ENCODE results near the gene SUPT6H. TPM values are rescaled to one million over a fixed set of nuclear protein-coding genes. Genes with fewer than 3 reads are reported as not detected.

SUPT6H gene
- polyA plus RNA-seq, 2 of the 4 experiments (the other 2 are of a cell fraction), result 51.4 to 63.8 TPM

- peak overlapping the region; percentile 92 for H3K4me2 ChIP-seq
- FAIRE-seq (no peak), DNase-seq (ENCODE audit: low read depth in 1 of 2, low spot score in 1 of 2) (peak; percentile 94 to 98), ATAC-seq (peak; percentile 44 to 56)
- no peaks in the 10 kb centered on the region for H3K9me3 ChIP-seq
- H3K4me1 ChIP-seq, result peaks cover 42% of the 10 kb centered on the region
- H3K27ac ChIP-seq, result peak overlapping the region; percentile 94 to 98
- peak overlapping the region; percentile 63 for H3K4me3 ChIP-seq
- ChIA-PET CTCF (interaction anchor here (0.5 to 17.5 kb wide), 84 partner anchors 8 to 810 kb away, joined by 3 to 977 read pairs (median 5); partner anchors contain the start of genes BLTP2, DHRS13, FAM222B and FLOT2), POLR2A (interaction anchor here (0.6 to 5.3 kb wide), 24 partner anchors 7 to 390 kb away, joined by 3 to 369 read pairs (median 5); partner anchors contain the start of genes BLTP2, FLOT2, PHF12 and PROCA1)
- WGBS (ENCODE audit: missing lambda C conversion rate), result under 1% methylated on average over 45 of the region's 57 CpGs
- TF ChIP-seq TFCP2L1 (CRISPR knock-in tag; IDR thresholded peaks at IDR 0.05), result peak; percentile 33
- TF ChIP-seq EHMT2 (IDR thresholded peaks at IDR 0.05; ENCODE audit: low read depth), result no peak
- peak; percentile 53; the same call in 1 of the 2 replicates for TF ChIP-seq HOXA7 (CRISPR knock-in tag; IDR thresholded peaks at IDR 0.05)
- 0 out of 2 replicates have a peak, but pooled peaks have one; percentile 29 for TF ChIP-seq NFE2L2 (conservative IDR thresholded peaks at IDR 0.05; ENCODE audit: low read length)
- TF ChIP-seq POLR2A (IDR thresholded peaks at IDR 0.05; ENCODE audit: low read length), result peak; percentile 18; the same call in 1 of the 2 replicates
- peak; percentile 31 for TF ChIP-seq MYC (IDR thresholded peaks at IDR 0.05; ENCODE audit: borderline replicate concordance, low read length)
- TF ChIP-seq RNF2 (IDR thresholded peaks at IDR 0.05; ENCODE audit: borderline replicate concordance, low read depth), result peak; percentile 79; the same call in 1 of the 2 replicates
- no peak for TF ChIP-seq ZC3H11A (IDR thresholded peaks at IDR 0.05)
- no peak; the same call in 1 of the 2 replicates for TF ChIP-seq HEYL (CRISPR knock-in tag; IDR thresholded peaks at IDR 0.05)
- 0 out of 2 replicates have a peak, but pooled peaks have one; percentile 60 for TF ChIP-seq RARB (CRISPR knock-in tag; IDR thresholded peaks at IDR 0.05)
- no peak for TF ChIP-seq CHD2 (IDR thresholded peaks at IDR 0.05; ENCODE audit: low read length, partially characterized antibody)
- TF ChIP-seq ZSCAN20 (CRISPR knock-in tag; IDR thresholded peaks at IDR 0.05), result no peak
- no peak for TF ChIP-seq ESRRA (IDR thresholded peaks at IDR 0.05; ENCODE audit: borderline replicate concordance, low read length)
- peak; percentile 51; the same call in 2 of the 3 replicates for TF ChIP-seq BCL3 (IDR thresholded peaks at IDR 0.05)
- no peak for TF ChIP-seq POLR2AphosphoS2 (conservative IDR thresholded peaks at IDR 0.05; ENCODE audit: low read length)
- TF ChIP-seq SMC3 (IDR thresholded peaks at IDR 0.05), result peak; percentile 95
- no peak for TF ChIP-seq EHF (CRISPR knock-in tag; IDR thresholded peaks at IDR 0.05)
- TF ChIP-seq FOSB (CRISPR knock-in tag; IDR thresholded peaks at IDR 0.05), result peak; percentile 69
- TF ChIP-seq MAZ (IDR thresholded peaks at IDR 0.05; ENCODE audit: borderline replicate concordance, low read depth, low read length), result peak; percentile 88
- TF ChIP-seq NPAS2 (CRISPR knock-in tag; IDR thresholded peaks at IDR 0.05; ENCODE audit: borderline replicate concordance), result no peak
- TF ChIP-seq FOXS1 (CRISPR knock-in tag; IDR thresholded peaks at IDR 0.05), result 0 out of 2 replicates have a peak, but pooled peaks have one; percentile 21
- TF ChIP-seq CHD4 (IDR thresholded peaks at IDR 0.05; ENCODE audit: borderline replicate concordance), result no peak
- no peak for TF ChIP-seq KDM1A (IDR thresholded peaks at IDR 0.05; ENCODE audit: low read depth)
- TF ChIP-seq CTCF (IDR thresholded peaks at IDR 0.05), result peak; percentile 100
- TF ChIP-seq HES2 (IDR thresholded peaks at IDR 0.05), result no peak
- 0 out of 2 replicates have a peak, but pooled peaks have one; percentile 19 for TF ChIP-seq ATOH8 (CRISPR knock-in tag; IDR thresholded peaks at IDR 0.05; ENCODE audit: low read depth)
- TF ChIP-seq SREBF2 (IDR thresholded peaks at IDR 0.05), result no peak
- TF ChIP-seq RAD21 (conservative IDR thresholded peaks at IDR 0.05 in 1 of 2, IDR thresholded peaks at IDR 0.05 in 1 of 2), result peak; percentile 100
- peak; percentile 90 for TF ChIP-seq KDM5A (IDR thresholded peaks at IDR 0.05)
- TF ChIP-seq, protein P1, sequence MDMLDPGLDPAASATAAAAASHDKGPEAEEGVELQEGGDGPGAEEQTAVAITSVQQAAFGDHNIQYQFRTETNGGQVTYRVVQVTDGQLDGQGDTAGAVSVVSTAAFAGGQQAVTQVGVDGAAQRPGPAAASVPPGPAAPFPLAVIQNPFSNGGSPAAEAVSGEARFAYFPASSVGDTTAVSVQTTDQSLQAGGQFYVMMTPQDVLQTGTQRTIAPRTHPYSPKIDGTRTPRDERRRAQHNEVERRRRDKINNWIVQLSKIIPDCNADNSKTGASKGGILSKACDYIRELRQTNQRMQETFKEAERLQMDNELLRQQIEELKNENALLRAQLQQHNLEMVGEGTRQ (IDR thresholded peaks at IDR 0.05), result no peak; the same call in 1 of the 2 replicates
- TF ChIP-seq, protein P2, sequence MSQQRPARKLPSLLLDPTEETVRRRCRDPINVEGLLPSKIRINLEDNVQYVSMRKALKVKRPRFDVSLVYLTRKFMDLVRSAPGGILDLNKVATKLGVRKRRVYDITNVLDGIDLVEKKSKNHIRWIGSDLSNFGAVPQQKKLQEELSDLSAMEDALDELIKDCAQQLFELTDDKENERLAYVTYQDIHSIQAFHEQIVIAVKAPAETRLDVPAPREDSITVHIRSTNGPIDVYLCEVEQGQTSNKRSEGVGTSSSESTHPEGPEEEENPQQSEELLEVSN (IDR thresholded peaks at IDR 0.05; ENCODE audit: borderline replicate concordance, low read depth), result peak; percentile 69; the same call in 1 of the 2 replicates
- TF ChIP-seq PHF8 (IDR thresholded peaks at IDR 0.05; ENCODE audit: borderline replicate concordance, low read depth), result no peak
- TF ChIP-seq MAFK (IDR thresholded peaks at IDR 0.05; ENCODE audit: partially characterized antibody), result peak; percentile 5
Observed at GRCh38 chr17:28726627-28727491, 64.9 kb downstream of the SUPT6H start.

Measured in A549 (cell line).